Peyer's patch (tissue), 4 donors: Measurements from ENCODE around the gene PLA2G4E. TPM values are rescaled to one million over a fixed set of nuclear protein-coding genes. Genes with fewer than 3 reads are reported as not detected.

ENCODE experiments used
- DNase-seq, 3 donors: peaks; one replicate each; pipeline ENCODE4 v3.0.0-alpha.2; 2017 to 2019
- H3K27ac ChIP-seq, 4 donors: fragments of 200-600 bp; sonication (generic); one replicate each; pipeline ENCODE4 v1.5.1; 2016 to 2019
- H3K27me3 ChIP-seq, 2 donors: fragments of 200-600 bp; sonication (generic); one replicate each; pipeline ENCODE4 v1.5.1; 2019
- H3K36me3 ChIP-seq, 3 donors: fragments of 200-600 bp; sonication (generic); one replicate each; pipeline ENCODE4 v1.5.1; 2016 to 2019
- H3K4me1 ChIP-seq, 4 donors: fragments of 200-600 bp; sonication (generic); one replicate each; pipeline ENCODE4 v1.5.1; 2016 to 2019
- H3K4me3 ChIP-seq, 4 donors: fragments of 200-600 bp; sonication (generic); 1 replicate in 3 of 4; 2 replicates in 1 of 4; pipeline ENCODE4 v1.5.1; 2016 to 2019; ENCODE audit warnings: mild to moderate bottlenecking in 1 of 4
- H3K9me3 ChIP-seq, 4 donors: fragments of 200-600 bp; sonication (generic); one replicate each; pipeline ENCODE4 v1.5.1; 2016 to 2019; ENCODE audit warnings: mild to moderate bottlenecking in 1 of 4
- CTCF ChIP-seq, 6 experiments: fragments of 450-650 bp in 4 of 6; fragments of 200-600 bp in 2 of 6; sonication (generic) in 1 of 6; IDR thresholded peaks; one replicate each; pipeline ENCODE4 v1.5.1; 2017 to 2019; ENCODE audit warnings: antibody characterized with exemption in 6 of 6, mild to moderate bottlenecking in 3 of 6, moderate library complexity in 1 of 6
- POLR2A ChIP-seq, 2 donors: fragments of 450-650 bp; IDR thresholded peaks; one replicate each; pipeline ENCODE4 v1.5.1; 2017; ENCODE audit warnings: antibody characterized with exemption in 2 of 2, mild to moderate bottlenecking in 2 of 2, moderate library complexity in 2 of 2
- total RNA-seq, 4 donors: library from RNA; depleted of rRNA; stranded (reverse); fragments of >200 nt; gene quantifications; one replicate each; pipeline ENCODE4 v1.1.0, GENCODE V29; 2016

PLA2G4E gene
- total RNA-seq, 4 donors from 2014 or later: 1.5 TPM; not detected in 3

- Histone ChIP-seq H3K27me3 (no peaks in the 10 kb centered on the region), H3K27ac (no peak overlapping the region), H3K9me3 (no peaks in the 10 kb centered on the region), H3K4me1 (peaks cover 0 to 7% (median 0%) of the 10 kb centered on the region in 4 donors), H3K36me3 (no peaks in the 10 kb centered on the region), H3K4me3 (no peak overlapping the region)
- TF ChIP-seq CTCF (IDR thresholded peaks at IDR 0.05): no peak
- TF ChIP-seq POLR2A (IDR thresholded peaks at IDR 0.05): no peak
- DNase-seq: no peak
Measured at GRCh38 chr15:42034628-42035434, 14.0 kb upstream of the PLA2G4E start.

GRCh38 chr15:42033214-42033873 is 12.5 kb upstream of the PLA2G4E start:
- no peak overlapping the region for H3K27ac ChIP-seq
- no peak for DNase-seq
- TF ChIP-seq POLR2A (IDR thresholded peaks at IDR 0.05) (no peak), CTCF (IDR thresholded peaks at IDR 0.05) (no peak)

GRCh38 chr15:42032376-42033213 is 11.8 kb upstream of the PLA2G4E start:
- Histone ChIP-seq H3K4me3 (no peak overlapping the region), H3K4me1 (peaks cover 0 to 7% (median 0%) of the 10 kb centered on the region in 4 donors), H3K27ac (no peak overlapping the region), H3K27me3 (no peaks in the 10 kb centered on the region), H3K9me3 (no peaks in the 10 kb centered on the region), H3K36me3 (no peaks in the 10 kb centered on the region)
- DNase-seq: no peak
- TF ChIP-seq POLR2A (IDR thresholded peaks at IDR 0.05) (no peak), CTCF (IDR thresholded peaks at IDR 0.05) (no peak)

More at GRCh38 chr15:42033214-42033873, 12.5 kb upstream of the PLA2G4E start:
- Histone ChIP-seq H3K36me3 (no peaks in the 10 kb centered on the region), H3K4me3 (no peak overlapping the region), H3K9me3 (no peaks in the 10 kb centered on the region), H3K27me3 (no peaks in the 10 kb centered on the region), H3K4me1 (peaks cover 0 to 7% (median 0%) of the 10 kb centered on the region in 4 donors)

GRCh38 chr15:42031198-42031915 is 10.5 kb upstream of the PLA2G4E start:
- Histone ChIP-seq H3K27ac (no peak overlapping the region), H3K4me1 (peaks cover 0 to 7% (median 0%) of the 10 kb centered on the region in 4 donors), H3K27me3 (no peaks in the 10 kb centered on the region), H3K9me3 (no peaks in the 10 kb centered on the region), H3K36me3 (no peaks in the 10 kb centered on the region), H3K4me3 (no peak overlapping the region)
- TF ChIP-seq POLR2A (IDR thresholded peaks at IDR 0.05) (no peak), CTCF (IDR thresholded peaks at IDR 0.05) (no peak)
- no peak for DNase-seq

- Histone ChIP-seq H3K27ac (no peak overlapping the region), H3K27me3 (no peaks in the 10 kb centered on the region), H3K9me3 (no peaks in the 10 kb centered on the region), H3K4me3 (no peak overlapping the region), H3K36me3 (no peaks in the 10 kb centered on the region), H3K4me1 (no peaks in the 10 kb centered on the region)
- no peak for DNase-seq
- no peak for TF ChIP-seq POLR2A (IDR thresholded peaks at IDR 0.05)
- TF ChIP-seq CTCF (IDR thresholded peaks at IDR 0.05): no peak
Measured at GRCh38 chr15:42027521-42027920, 6.7 kb upstream of the PLA2G4E start.
